Measurements from ENCODE around the gene KDM4C. TPM values are rescaled to one million over a fixed set of nuclear protein-coding genes. Genes with fewer than 3 reads are reported as not detected.

KDM4C gene
- total and polyA plus RNA-seq, 2 of the 13 experiments (the other 11 are each of a cell fraction or from before 2014, with no cell fraction given), result 19.4 to 23.6 TPM

GRCh38 chr9:6897898-6898302 is 140.1 kb downstream of the KDM4C start (continued):
- no peak for TF ChIP-seq ZBTB49 (CRISPR knock-in tag; IDR thresholded peaks at IDR 0.05; ENCODE audit: borderline replicate concordance)
- TF ChIP-seq MIER3 (CRISPR knock-in tag; IDR thresholded peaks at IDR 0.05; ENCODE audit: borderline replicate concordance), result no peak; the same call in 1 of the 2 replicates
- TF ChIP-seq FOXA1 (IDR thresholded peaks at IDR 0.05), result no peak
- TF ChIP-seq FOXA1 (CRISPR knock-in tag; IDR thresholded peaks at IDR 0.05), result peak; percentile 81
- TF ChIP-seq PRDM15 (CRISPR knock-in tag; IDR thresholded peaks at IDR 0.05), result no peak
- TF ChIP-seq ZNF331 (CRISPR knock-in tag; IDR thresholded peaks at IDR 0.05), result peak; percentile 59; the same call in 1 of the 2 replicates
- peak; percentile 87 for TF ChIP-seq GFI1 (CRISPR knock-in tag; IDR thresholded peaks at IDR 0.05; ENCODE audit: borderline replicate concordance)
- no peak for TF ChIP-seq ZSCAN22 (CRISPR knock-in tag; IDR thresholded peaks at IDR 0.05)
- peak; percentile 36; the same call in 1 of the 2 replicates for TF ChIP-seq SIX4 (CRISPR knock-in tag; IDR thresholded peaks at IDR 0.05)
- TF ChIP-seq POLR2AphosphoS5 (IDR thresholded peaks at IDR 0.05; ENCODE audit: low read depth, low read length), result no peak
- TF ChIP-seq ZNF83 (CRISPR knock-in tag; IDR thresholded peaks at IDR 0.05; ENCODE audit: borderline replicate concordance), result no peak
- peak; percentile 84; the same call in 1 of the 2 replicates for TF ChIP-seq ZNF232 (CRISPR knock-in tag; IDR thresholded peaks at IDR 0.05; ENCODE audit: borderline replicate concordance)
- peak; percentile 44; the same call in 1 of the 2 replicates for TF ChIP-seq KMT2A (CRISPR knock-in tag; IDR thresholded peaks at IDR 0.05)
- peak; percentile 94 for TF ChIP-seq TCF7L2 (IDR thresholded peaks at IDR 0.05; ENCODE audit: low read depth, low read length)
- 0 out of 2 replicates have a peak, but pooled peaks have one; percentile 41 for TF ChIP-seq ZNF142 (CRISPR knock-in tag; IDR thresholded peaks at IDR 0.05)
- peak; percentile 91 for TF ChIP-seq MEIS1 (CRISPR knock-in tag; IDR thresholded peaks at IDR 0.05; ENCODE audit: borderline replicate concordance)
- TF ChIP-seq IRF9 (CRISPR knock-in tag; IDR thresholded peaks at IDR 0.05; ENCODE audit: borderline replicate concordance), result no peak
- peak; percentile 99 for TF ChIP-seq SALL1 (CRISPR knock-in tag; IDR thresholded peaks at IDR 0.05)
